ENCODE measurements around the gene GTF2F2.

Gene GTF2F2

GRCh38 chr13:45305079-45305478, 184.8 kb downstream of the GTF2F2 start:
- no peak for DNase-seq

GRCh38 chr13:45306966-45307365, 186.7 kb downstream of the GTF2F2 start:
- DNase-seq, result no peak

GRCh38 chr13:45310341-45311131, 190.2 kb downstream of the GTF2F2 start:
- DNase-seq, result no peak

- no peak for DNase-seq
Measured at GRCh38 chr13:45314822-45315221, 194.5 kb downstream of the GTF2F2 start.

GRCh38 chr13:45315520-45316167, 195.3 kb downstream of the GTF2F2 start:
- DNase-seq, result no peak

- DNase-seq, result no peak
Measured at GRCh38 chr13:45316338-45316737, 196.0 kb downstream of the GTF2F2 start.

GRCh38 chr13:45316996-45317395, 196.7 kb downstream of the GTF2F2 start:
- no peak for DNase-seq

GRCh38 chr13:45320876-45321629, 200.7 kb downstream of the GTF2F2 start:
- no peak for DNase-seq

GRCh38 chr13:45325806-45326205, 205.5 kb downstream of the GTF2F2 start:
- DNase-seq, result no peak

GRCh38 chr13:45327253-45327955, 207.1 kb downstream of the GTF2F2 start:
- DNase-seq, result no peak

GRCh38 chr13:45328661-45329111, 208.4 kb downstream of the GTF2F2 start:
- no peak for DNase-seq

GRCh38 chr13:45331123-45331619, 210.9 kb downstream of the GTF2F2 start:
- no peak for DNase-seq

- DNase-seq, result no peak
Measured at GRCh38 chr13:45331692-45332035, 211.4 kb downstream of the GTF2F2 start.

GRCh38 chr13:45332036-45332830, 211.9 kb downstream of the GTF2F2 start:
- no peak for DNase-seq

- DNase-seq, result no peak
Measured at GRCh38 chr13:45332831-45333219, 212.5 kb downstream of the GTF2F2 start.

GRCh38 chr13:45333251-45333976, 213.1 kb downstream of the GTF2F2 start:
- DNase-seq, result no peak

All from CD4-positive, alpha-beta T cell treated with Interleukin-15 for 1 hour (primary cell).